ENCODE results near the gene OAF.

DNA sequence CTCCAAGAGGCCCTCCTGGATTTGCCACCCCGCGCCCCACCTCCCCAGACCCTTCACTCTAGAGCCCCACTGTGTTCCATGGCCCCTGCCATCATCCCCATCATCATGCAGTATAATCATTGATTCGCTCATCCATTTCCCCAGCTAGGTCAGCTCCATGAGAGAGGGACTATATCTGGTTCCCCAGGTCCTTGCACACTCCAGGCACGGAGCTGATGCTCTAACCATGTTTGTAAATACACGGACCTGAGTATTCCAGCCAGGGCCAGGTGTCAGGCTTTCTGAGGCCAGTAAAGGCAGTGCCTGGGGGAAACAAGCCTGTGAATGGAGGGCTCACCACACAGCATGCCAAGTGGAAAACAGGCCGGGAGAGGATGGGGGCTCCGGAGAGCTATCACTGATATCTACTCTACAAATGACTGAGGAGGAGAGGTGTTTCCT lies 27.1 kb upstream of the OAF start:
- TF ChIP-seq POLR2AphosphoS5 (IDR thresholded peaks at IDR 0.05; ENCODE audit: borderline replicate concordance, low read depth, low read length) (no peak), EZH2 (IDR thresholded peaks at IDR 0.05) (no peak)
